SIG-M5 treated with dmso at 0.1 percent for 504 hours (cell line): ENCODE measurements around the gene PDE3A.
A peak's percentile ranks its signal among the peaks of the same experiment; 100 is the strongest.
"Not testable (repeated sequence)": the region's sequence is repeated elsewhere in the genome, so short reads cannot be mapped to it uniquely, and the experiment has no call there.

Source experiments
- DNase-seq: peaks from one replicate; lab custom pipeline; 2025; ENCODE audit not compliant: unreplicated experiment; lab: John Stamatoyannopoulos, UW

The PDE3A gene

DNA sequence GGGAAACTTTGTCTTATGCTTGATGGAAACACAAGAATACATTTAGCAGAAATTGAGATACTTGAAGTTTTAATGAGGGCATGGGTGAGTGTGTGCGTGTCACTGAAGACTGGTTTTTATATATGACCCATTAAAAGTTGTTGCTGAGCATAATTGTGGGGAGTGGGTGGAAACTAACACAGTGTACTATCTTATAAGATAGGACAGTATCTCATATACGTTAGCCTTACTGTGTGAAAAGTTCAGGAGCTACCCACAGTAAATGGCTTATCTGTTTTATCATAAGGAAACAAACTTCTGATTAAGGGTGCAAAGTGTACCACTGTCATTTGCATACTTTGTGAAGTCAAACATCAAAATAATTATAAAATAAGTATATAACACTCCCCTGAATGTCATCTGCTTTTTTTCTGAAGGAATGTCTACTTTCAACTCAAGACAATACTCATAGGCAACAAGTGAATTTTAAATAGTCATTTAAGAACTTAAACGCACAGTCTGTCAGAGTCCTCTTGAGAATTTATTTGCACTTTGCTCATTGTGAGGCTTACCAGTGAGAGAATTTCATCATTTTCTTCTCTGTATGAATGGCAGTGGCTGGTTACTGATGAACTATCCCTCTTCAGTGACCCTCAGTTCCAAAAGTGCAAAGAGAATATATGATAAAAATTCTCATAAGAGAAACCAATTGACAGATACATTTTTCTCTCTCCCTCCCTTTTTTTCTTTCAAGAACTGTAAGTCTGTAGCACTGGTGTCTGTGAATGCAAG lies 4.2 kb downstream of the PDE3A start:
- DNase-seq = no peak

DNA sequence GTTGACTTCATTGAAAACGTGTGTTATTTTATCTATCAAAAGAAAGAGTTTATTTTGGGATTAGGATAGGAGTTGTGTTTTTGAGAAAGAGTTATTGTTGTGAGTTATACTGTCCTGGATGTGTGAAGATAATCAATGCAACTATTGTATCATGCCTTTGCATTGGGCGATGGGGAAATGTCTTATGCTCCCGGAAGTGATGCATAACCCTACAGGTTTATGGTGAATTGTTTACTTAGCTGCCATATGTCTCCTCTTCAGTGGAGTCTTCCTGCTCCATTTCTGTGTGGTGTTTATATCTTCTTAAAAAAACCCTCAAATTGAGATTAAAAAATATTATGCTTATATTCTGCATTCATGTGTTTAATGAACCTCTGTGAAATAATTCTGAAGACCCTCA lies 6.5 kb downstream of the PDE3A start:
- no peak for DNase-seq

DNA sequence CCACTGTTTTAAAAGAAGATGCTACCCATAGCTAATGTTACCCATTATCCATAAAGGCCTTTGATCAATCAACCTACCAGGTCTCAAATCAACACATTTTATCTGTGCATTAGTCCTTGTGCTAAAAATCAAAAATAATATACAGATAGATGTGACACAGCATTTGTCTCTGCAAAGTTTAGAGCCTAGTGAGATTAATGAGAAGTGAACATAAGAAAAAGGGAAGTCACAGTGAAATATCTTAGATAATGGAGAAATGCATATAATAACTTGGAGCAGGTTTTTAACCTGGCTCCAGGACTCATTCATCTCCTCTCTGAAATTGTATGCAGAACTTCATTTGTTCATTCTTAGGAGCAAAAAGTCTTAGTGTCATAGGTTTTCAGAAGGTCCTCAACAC lies 7.2 kb downstream of the PDE3A start:
- peak; percentile 2 for DNase-seq

DNA sequence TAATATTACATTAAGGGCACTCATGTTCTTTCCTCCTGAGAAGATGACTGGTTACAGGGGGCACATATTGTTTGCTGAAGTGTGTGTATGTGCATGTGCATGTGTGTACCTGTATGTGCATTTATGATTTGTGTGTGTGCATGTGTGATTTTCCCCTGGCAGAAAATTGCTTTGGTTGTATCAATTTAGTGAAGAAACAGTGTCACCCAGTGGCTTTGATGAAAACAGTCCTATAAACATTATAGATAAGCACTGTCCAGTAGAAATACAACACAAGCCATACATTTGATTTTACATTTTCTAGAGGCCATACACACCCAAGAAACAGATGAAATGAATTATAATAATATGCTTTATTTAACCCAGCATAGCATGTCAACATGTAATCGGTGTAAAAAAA lies 8.6 kb downstream of the PDE3A start:
- DNase-seq = peak; percentile 11

DNA sequence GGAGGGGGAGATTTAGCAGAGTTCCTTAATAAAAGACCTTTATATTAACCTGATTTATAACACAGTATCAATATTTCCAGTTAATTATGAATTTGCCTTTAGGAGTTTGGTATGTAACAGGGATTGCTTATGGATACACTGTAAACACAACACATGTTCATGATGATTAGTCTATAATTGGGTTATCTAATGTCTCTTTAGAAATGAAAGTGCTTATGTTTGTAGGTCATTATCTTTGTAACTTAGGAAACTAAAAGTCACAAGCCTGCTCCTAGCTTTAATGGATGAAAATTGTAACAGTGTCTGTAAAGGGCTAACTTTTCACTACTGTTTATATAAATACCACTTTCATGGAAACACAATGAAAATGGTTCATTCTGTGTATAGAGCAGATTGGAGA lies 9.4 kb downstream of the PDE3A start:
- DNase-seq = no peak

DNA sequence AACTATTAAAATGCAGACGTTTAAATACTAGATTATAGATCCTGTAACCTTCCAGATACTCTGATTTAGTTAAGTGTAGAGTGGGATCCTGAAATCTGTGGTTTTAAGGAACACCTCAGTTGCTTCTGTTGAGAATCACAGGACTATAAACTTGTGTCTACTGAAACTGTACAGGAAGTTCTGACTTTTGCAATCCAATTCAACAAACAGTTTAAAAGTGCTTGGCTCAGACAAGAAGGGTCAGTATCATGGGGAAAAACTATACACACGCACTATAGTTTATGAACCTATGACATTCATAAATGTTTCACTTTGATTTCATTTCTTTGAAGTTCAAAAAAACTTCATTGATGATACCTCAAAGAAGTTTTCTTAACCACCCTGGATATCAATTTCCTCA lies 13.8 kb downstream of the PDE3A start:
- DNase-seq = no peak

DNA sequence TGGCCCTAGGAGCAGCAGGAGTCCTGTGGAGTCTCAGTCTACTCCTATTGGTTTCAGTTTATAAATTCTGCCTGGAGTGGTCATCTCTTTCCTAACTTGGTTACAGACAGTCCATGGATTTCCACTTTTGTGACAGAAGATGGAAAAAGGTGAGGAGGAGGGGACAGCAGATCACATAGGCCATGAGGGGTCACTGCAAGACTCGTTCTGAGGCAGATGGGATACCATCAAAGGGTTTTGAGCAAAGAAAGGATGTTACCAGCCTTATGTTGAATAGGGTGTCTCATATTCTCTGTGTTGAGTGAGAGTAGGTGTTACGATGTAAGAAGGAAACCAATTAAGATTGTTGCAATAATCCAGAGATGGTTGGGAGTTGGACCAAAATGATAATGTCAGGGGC lies 15.3 kb downstream of the PDE3A start:
- DNase-seq = no peak

DNA sequence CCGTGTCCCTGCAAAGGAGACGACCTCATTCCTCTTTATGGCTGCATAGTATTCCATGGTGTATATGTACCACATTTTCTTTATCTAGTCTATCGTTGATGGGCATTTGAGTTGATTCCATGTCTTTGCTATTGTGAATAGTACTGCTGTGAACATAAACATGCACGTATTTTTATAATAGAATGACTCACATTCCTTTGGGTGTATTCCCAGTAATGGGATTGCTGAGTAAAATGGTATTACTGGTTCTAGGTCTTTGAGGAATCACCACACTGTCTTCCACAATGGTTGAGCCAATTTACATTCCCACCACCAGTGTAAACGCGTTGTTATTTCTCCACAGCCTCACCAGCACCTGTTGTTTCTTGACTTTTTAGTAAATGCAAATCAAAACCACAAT lies 16.5 kb downstream of the PDE3A start:
- DNase-seq = not testable (repeated sequence)

DNA sequence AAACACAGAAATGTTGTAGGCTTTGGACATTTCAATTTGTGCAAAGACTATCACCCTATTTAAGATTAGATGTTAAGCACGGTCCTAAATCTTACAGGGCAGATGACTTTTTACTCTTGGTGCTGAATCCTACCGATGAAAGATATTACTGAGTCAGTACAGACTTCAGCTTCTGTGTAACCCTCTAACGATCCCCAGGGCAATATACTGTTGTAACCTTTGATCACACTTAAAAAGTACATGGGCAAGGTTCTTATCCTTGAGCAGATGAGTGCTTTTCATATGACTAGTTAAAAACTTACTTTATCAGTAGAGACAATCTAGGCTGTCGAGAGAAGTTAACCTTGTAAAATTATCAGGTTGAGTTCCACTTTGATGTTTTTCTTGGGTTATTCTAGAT lies 22.5 kb downstream of the PDE3A start:
- DNase-seq = no peak

DNA sequence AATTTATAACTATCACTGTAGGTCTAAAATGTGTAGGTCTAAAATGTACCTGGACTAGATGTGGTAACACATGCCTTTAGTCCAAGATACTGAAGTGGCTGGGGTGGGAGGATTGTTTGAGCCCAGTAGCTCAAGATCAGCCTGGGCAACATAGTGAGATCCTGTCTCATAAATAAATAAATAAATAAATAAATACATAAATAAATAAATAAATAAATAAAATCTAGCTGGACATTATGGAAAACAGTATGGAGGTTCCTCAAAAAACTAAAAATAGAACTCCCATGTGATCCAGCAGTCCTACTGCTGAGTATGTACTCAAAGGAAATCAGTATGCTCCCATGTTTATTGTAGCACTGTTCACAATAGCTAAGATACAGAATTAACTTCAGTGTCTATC lies 24.0 kb downstream of the PDE3A start:
- DNase-seq = no peak

DNA sequence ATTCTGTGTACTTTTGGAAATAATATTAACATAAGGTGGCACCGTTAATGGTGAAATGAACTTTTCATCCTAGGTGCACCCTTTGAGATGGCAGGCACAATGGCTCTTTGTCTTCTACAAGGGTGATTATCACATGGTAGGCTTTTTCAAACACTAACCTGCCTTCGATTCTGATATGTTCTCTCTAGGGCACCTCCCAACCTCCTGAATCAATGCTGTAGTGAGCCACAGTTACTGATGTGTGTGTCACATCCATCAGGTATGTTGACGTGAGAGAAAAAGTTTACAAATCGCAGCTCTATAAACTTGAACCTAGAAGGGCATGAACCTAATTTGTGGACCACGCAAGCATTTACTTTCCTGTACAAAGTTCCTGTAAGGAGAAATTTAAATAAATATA lies 25.4 kb downstream of the PDE3A start:
- no peak for DNase-seq

DNA sequence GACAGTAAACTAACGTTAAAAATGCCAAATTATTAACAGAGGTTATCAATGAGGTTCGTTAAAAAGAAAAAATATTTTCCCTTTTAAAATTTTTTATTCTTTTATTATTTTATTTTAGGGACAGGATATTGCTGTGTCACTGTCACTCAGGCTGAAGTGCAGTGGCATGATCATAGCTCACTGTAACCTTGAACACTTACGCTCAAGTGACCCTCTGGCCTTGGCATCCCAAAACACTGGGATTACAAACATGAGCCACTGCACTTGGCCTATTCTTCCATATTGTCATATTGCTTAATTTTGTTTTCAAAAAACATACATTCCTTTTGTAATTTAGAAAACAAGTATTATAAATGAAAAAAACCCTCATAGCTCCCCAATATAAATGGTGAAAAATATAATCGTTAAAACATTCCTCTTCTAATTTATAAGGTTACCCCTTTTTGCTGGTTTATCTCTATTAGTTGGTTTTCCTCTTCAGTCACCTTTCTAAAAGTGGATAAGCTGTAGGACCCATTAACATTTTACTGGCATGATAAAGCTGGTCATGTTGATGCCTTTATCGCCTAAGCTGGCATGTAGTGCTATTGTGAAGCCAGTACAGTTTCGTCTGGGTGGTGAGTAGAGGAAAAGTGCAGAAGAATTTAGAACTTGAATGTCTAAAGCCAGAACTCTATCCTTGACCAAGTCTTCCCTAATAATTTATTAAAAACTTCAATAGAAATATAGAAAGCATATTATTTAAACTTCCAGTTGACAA lies 27.6 kb downstream of the PDE3A start:
- no peak for DNase-seq

DNA sequence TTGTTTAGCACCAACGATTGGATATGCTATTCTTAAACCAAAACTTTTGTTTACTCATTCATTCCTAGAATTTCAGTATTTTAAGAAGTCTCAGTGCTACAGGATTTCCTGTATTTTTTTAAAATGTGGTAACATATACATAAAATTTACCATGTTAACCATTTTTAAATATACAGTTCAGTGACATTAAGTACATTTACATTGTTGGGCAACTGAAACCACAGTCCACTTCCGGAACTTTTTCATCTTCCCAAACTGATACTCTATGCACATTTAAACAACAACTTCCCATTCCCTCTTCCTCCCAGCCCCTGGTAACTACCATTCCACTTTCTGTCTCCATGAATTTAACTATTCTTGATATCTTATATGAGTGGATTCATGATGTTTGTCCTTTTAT lies 30.3 kb downstream of the PDE3A start:
- peak; percentile 26 for DNase-seq

DNA sequence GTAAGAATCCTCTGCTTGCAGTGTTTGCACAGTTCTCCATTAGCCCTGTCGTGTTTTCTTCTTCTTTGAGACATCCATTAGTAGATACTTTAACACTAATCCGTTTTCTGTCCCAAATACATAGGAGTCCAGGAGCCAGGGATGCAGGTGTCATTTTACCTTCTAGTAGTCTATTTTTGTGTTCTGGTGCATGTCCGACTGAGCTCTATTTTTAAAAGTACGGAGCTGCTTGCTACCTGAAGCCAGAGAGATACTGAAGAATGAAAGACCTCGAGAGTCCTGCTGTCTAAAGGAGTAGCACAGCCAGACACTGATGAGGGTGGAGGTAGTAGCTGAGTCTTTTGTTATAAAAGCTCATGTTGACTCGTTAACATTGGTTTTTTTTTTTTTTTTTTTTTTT lies 31.7 kb downstream of the PDE3A start:
- DNase-seq = no peak

DNA sequence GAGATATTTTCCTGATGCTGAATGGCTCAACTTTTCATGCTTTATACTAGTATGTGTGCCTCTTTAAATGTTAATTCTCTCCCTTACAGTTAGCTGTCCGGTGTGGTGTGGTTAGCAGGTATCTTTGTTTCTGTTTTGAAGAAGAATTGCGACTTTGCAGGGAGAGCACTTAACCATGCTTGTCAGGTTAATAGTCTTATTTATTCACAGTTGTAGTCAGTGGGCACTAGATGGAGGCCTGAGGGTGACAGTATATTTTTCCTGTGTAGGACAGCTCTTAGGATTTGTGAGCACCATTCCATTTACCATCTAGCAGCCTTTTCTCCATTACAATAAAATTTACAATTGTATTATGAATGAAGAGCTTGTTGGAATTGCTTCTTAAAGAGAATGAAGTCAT lies 34.9 kb downstream of the PDE3A start:
- DNase-seq = no peak

DNA sequence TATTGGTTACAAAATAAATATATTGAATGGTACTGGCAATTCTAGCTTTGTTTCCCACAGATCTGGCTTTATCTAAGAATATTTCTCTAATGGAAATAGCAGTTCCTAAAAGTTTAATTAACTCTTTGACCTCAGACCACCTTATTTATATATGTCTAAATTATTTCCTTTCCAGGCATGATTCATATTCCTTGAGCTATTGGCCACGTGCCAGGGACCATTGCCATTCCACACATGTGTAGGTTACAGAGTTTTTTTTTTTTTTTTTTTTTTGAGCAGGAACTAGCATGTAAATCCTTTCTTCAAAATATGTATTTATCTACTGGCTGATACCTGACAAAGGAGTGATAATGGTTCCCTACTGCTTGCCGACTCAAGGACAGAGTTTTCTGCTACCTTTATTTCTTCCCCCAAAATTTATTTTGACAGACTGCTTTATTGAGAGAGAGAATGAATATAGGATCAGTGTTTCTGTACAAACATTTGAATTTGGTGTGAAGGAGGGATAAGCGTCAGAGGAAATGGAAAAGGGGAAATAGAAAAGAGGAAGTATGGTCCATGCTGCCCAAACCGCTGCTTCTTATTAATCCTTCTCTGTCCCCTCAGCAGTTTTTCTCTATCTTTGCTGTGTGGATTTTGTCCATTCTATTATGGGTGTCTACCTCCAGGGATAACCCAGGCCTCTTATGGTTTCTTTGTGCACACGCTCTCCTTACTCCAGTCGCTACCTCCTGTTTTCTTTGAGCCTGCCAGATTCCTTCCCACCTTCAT lies 36.4 kb downstream of the PDE3A start:
- DNase-seq = peak; percentile 94

DNA sequence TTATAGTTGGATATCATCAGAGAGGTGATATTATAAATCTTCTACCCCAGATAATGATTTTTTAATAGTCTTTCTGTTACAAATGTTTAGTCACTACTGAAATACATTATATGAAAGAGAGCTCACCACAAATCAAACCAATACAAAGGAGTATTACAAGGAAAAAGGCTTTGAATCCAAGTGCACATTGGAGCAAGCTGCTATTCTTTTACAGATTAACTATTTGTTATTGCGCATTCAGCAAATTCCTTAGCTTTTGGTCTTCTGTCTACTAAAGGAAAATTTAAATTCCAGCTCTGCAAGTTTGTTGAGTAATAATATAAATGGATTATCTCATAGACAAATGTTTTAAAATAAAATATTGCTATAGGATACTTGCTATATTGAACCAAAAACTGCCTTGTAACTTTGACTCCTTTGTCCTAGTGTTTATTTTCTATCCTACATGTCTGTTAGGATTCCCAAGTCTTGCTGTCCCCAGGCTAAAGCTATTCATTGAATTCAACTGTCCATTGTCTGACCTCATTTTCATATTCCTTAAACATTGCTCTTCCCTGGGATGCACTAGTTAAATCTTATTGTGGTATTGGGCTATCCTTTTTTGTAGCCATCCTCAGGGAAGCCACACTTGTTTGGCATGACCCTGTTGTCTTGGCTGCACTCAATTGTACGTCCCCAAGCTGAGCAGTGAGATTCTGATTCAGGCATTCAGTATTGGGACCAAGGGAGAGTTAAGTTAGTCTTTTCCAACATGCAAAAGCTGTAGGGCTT lies 41.5 kb downstream of the PDE3A start:
- no peak for DNase-seq

DNA sequence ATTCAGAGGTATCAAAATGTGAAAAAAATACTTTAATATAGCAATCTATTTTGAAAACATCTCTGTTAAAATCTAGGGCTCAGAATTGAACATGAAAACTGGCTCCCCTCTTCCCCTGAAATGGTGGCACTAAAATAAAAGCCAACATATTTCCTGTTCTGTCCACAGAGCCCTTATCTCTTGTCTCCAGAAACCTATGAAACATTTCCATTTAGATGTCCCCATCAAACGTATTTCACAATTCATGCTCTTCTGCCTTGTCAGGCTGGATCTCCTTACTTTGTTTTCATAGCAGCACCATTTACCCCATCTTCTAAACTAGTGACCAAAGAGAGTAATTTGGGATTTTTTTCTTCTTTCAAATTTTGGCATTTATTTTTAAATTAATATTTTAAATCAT lies 42.4 kb downstream of the PDE3A start:
- DNase-seq = peak; percentile 64

DNA sequence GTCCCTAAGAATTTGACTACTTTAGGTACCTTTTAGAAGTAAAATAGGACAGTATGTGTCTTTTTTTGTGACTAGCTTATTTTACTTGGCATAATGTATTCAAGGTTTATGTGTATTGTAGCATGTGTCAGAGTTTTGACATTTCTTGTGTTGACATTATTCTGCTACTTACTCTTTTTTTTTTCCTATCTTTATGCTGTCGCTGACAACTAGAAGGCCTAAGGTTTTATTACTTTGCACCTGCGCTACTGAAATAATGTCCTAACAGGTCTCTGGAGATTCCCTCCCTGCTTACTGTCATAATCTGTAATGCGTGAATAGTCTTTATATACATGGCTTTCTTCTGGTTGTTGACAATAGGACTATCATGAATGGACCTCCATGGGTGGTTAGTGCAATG lies 43.0 kb downstream of the PDE3A start:
- no peak for DNase-seq

DNA sequence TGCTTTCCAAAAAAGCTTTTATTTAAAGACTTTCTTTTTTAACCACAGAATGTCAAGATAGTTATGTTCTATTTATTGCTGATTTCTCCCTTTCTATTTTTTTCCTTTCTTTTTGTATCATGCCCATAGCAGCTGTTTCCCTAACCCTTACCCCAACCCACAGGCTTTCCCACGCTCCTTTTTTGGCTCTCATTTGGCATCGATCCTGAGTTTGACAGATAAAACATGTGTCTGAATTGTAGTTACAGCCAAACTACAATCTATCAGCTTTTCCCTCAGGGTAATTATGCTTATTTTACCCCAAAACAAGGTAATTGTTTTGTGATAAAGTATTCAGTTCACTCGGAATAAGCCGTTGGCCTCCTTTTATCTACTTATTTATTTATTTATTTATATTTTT lies 46.7 kb downstream of the PDE3A start:
- DNase-seq = no peak

DNA sequence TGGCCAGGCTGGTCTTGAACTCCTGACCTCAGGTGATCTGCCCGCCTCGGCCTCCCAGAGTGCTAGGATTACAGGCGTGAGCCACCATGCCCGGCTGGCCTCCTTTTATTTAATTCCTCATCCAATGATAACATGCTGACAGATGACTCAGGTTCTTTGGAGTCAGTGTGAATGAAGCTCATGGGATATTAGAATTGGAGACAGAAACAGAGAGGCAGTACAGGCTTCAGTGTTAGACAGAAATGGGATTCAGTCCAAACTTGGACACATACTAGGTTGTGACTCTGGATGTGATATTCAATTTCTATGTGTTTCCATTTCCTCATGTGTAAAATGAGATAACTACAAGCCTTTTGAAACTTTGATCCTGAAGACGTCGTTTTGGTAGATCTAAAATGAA lies 47.3 kb downstream of the PDE3A start:
- no peak for DNase-seq
